ENCODE data around the gene COL18A1.
A peak's percentile ranks its signal among the peaks of the same experiment; 100 is the strongest.

Gene COL18A1
- 13.4 to 54.4 (median 23.0) reads per million in 3 donors for total RNA-seq

DNA sequence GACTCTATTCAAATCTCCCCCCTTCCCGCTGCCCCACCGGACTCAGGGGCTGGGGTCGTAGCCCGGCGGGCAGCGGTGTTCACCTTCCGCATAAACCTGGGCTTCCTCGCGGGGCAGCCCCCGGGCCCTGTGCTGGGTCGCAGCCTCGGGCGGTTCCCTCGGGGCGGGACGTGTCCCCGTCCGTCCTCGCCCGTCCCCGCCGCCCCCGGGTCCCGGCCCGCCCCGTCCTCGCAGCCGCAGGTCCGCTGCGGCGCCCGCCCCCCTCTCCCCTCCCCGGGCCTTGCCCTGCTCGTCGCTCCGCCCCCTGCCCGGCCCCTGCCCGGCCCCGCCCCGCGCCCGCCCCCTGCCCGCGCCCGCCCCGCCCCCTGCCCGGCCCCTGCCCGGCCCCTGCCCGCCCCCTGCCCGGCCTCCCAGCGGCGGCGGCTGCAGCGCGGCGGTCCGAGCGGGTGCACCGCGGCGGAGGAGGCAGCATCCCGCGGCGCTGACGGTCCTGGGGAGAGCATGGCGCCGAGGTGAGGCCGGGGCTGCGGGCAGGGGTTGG lies at the start of gene COL18A1:
Gene COL18A1 (plus strand): TSS at position 436 of the 541 bp plus-strand sequence. CDS start 66 bp downstream, at position 502.
- Histone ChIP-seq H3K36me3 (ENCODE audit: control insufficient read depth, insufficient read depth, low read length) (no peaks in the 10 kb centered on the region), H3K9me3 (ENCODE audit: control insufficient read depth, low read length) (no peaks in the 10 kb centered on the region), H3K27me3 (replicated peaks; ENCODE audit: control insufficient read depth, insufficient read depth, low read length, poor library complexity, severe bottlenecking) (peaks cover 28% of the 10 kb centered on the region), H3K27ac (ENCODE audit: insufficient read depth, low read length, poor library complexity, severe bottlenecking) (no peak within 1 kb of the TSS), H3K4me3 (ENCODE audit: insufficient read depth, low read depth, low read length, poor library complexity, severe bottlenecking) (peak within 1 kb of the TSS; percentile 44), H3K4me1 (ENCODE audit: control insufficient read depth, insufficient read depth, low read length, poor library complexity, severe bottlenecking) (peaks cover 5% of the 10 kb centered on the region)
- no peak for DNase-seq

DNA sequence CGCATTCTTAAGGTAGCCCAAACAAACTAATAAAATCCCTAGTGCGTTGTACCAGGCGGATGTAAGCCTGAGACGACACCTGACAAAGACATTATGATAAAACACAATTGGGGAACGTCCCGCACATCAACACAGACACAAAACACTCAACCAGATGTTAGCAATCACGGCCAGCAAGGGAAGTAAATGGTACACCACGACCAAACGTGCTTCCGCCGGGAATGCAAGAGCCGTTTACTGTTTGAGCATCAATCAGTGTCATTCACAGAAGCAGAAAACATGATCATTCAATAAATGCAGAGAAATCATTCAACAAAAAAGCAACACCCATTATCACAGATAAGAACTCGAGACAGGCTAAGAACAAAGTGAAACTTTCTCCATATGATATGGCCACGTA lies 49.4 kb upstream of the COL18A1 start:
- Histone ChIP-seq H3K36me3 (ENCODE audit: control insufficient read depth, insufficient read depth, low read length) (no peaks in the 10 kb centered on the region), H3K27me3 (replicated peaks; ENCODE audit: control insufficient read depth, insufficient read depth, low read length, poor library complexity, severe bottlenecking) (peaks cover 5% of the 10 kb centered on the region), H3K27ac (ENCODE audit: insufficient read depth, low read length, poor library complexity, severe bottlenecking) (no peak overlapping the region), H3K4me3 (ENCODE audit: insufficient read depth, low read depth, low read length, poor library complexity, severe bottlenecking) (no peak overlapping the region), H3K9me3 (ENCODE audit: control insufficient read depth, low read length) (no peaks in the 10 kb centered on the region), H3K4me1 (ENCODE audit: control insufficient read depth, insufficient read depth, low read length, poor library complexity, severe bottlenecking) (no peaks in the 10 kb centered on the region)
- DNase-seq, result no peak

- Histone ChIP-seq H3K27ac (ENCODE audit: insufficient read depth, low read length, poor library complexity, severe bottlenecking) (no peak overlapping the region), H3K9me3 (ENCODE audit: control insufficient read depth, low read length) (no peaks in the 10 kb centered on the region), H3K27me3 (replicated peaks; ENCODE audit: control insufficient read depth, insufficient read depth, low read length, poor library complexity, severe bottlenecking) (peaks cover 5% of the 10 kb centered on the region), H3K4me1 (ENCODE audit: control insufficient read depth, insufficient read depth, low read length, poor library complexity, severe bottlenecking) (no peaks in the 10 kb centered on the region), H3K4me3 (ENCODE audit: insufficient read depth, low read depth, low read length, poor library complexity, severe bottlenecking) (no peak overlapping the region), H3K36me3 (ENCODE audit: control insufficient read depth, insufficient read depth, low read length) (no peaks in the 10 kb centered on the region)
- DNase-seq, result no peak
Observed at GRCh38 chr21:45356251-45356650, 48.7 kb upstream of the COL18A1 start.

- no peaks in the 10 kb centered on the region for H3K9me3 ChIP-seq (ENCODE audit: control insufficient read depth, low read length)
- no peak overlapping the region for H3K27ac ChIP-seq (ENCODE audit: insufficient read depth, low read length, poor library complexity, severe bottlenecking)
- H3K36me3 ChIP-seq (ENCODE audit: control insufficient read depth, insufficient read depth, low read length), result no peaks in the 10 kb centered on the region
- no peaks in the 10 kb centered on the region for H3K4me1 ChIP-seq (ENCODE audit: control insufficient read depth, insufficient read depth, low read length, poor library complexity, severe bottlenecking)
- peaks cover 5% of the 10 kb centered on the region for H3K27me3 ChIP-seq (replicated peaks; ENCODE audit: control insufficient read depth, insufficient read depth, low read length, poor library complexity, severe bottlenecking)
- no peak overlapping the region for H3K4me3 ChIP-seq (ENCODE audit: insufficient read depth, low read depth, low read length, poor library complexity, severe bottlenecking)
- DNase-seq, result no peak
Observed at GRCh38 chr21:45356653-45357435, 48.1 kb upstream of the COL18A1 start.

GRCh38 chr21:45357436-45358260 lies 47.3 kb upstream of the COL18A1 start:
- Histone ChIP-seq H3K9me3 (ENCODE audit: control insufficient read depth, low read length) (no peaks in the 10 kb centered on the region), H3K27ac (ENCODE audit: insufficient read depth, low read length, poor library complexity, severe bottlenecking) (no peak overlapping the region), H3K36me3 (ENCODE audit: control insufficient read depth, insufficient read depth, low read length) (no peaks in the 10 kb centered on the region), H3K4me1 (ENCODE audit: control insufficient read depth, insufficient read depth, low read length, poor library complexity, severe bottlenecking) (no peaks in the 10 kb centered on the region), H3K27me3 (replicated peaks; ENCODE audit: control insufficient read depth, insufficient read depth, low read length, poor library complexity, severe bottlenecking) (peaks cover 5% of the 10 kb centered on the region), H3K4me3 (ENCODE audit: insufficient read depth, low read depth, low read length, poor library complexity, severe bottlenecking) (no peak overlapping the region)
- DNase-seq, result no peak

- no peaks in the 10 kb centered on the region for H3K9me3 ChIP-seq (ENCODE audit: control insufficient read depth, low read length)
- no peaks in the 10 kb centered on the region for H3K4me1 ChIP-seq (ENCODE audit: control insufficient read depth, insufficient read depth, low read length, poor library complexity, severe bottlenecking)
- peaks cover 5% of the 10 kb centered on the region for H3K27me3 ChIP-seq (replicated peaks; ENCODE audit: control insufficient read depth, insufficient read depth, low read length, poor library complexity, severe bottlenecking)
- no peak overlapping the region for H3K4me3 ChIP-seq (ENCODE audit: insufficient read depth, low read depth, low read length, poor library complexity, severe bottlenecking)
- DNase-seq, result no peak
- no peaks in the 10 kb centered on the region for H3K36me3 ChIP-seq (ENCODE audit: control insufficient read depth, insufficient read depth, low read length)
- no peak overlapping the region for H3K27ac ChIP-seq (ENCODE audit: insufficient read depth, low read length, poor library complexity, severe bottlenecking)
Observed at GRCh38 chr21:45358261-45358670, 46.7 kb upstream of the COL18A1 start.

DNA sequence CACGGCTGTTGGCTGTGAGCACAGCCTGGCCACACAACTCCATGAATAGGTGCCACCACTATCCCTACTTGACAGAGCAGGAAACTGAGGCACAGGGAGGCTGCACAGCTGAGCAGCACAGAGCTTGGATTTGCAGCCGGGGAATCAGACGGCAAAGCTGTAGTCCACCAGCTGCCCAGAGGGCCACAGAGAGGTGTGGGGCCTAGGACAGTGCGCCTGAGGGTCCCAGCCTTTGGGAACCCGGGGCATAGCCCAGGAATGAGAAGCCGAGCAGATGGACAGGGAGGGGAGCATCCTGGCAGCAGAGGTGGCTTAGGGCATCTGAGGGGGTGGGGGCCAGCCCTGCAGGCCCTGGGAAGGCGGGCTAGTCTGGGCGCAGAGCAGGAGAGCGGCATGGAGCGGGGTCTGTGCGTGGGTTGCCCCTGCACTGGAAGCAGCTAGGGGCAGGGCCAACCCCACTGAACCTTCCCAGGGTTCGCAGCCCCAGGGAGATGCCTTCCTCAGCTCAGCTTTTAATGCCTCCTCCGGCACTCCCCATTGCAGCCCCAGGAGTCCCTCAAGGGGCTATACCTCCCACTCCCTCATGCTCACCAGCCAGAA lies 46.2 kb upstream of the COL18A1 start:
- no peak overlapping the region for H3K27ac ChIP-seq (ENCODE audit: insufficient read depth, low read length, poor library complexity, severe bottlenecking)
- no peak for DNase-seq
- peaks cover 5% of the 10 kb centered on the region for H3K27me3 ChIP-seq (replicated peaks; ENCODE audit: control insufficient read depth, insufficient read depth, low read length, poor library complexity, severe bottlenecking)
- no peak overlapping the region for H3K4me3 ChIP-seq (ENCODE audit: insufficient read depth, low read depth, low read length, poor library complexity, severe bottlenecking)
- H3K9me3 ChIP-seq (ENCODE audit: control insufficient read depth, low read length), result no peaks in the 10 kb centered on the region
- no peaks in the 10 kb centered on the region for H3K36me3 ChIP-seq (ENCODE audit: control insufficient read depth, insufficient read depth, low read length)
- H3K4me1 ChIP-seq (ENCODE audit: control insufficient read depth, insufficient read depth, low read length, poor library complexity, severe bottlenecking), result no peaks in the 10 kb centered on the region

DNA sequence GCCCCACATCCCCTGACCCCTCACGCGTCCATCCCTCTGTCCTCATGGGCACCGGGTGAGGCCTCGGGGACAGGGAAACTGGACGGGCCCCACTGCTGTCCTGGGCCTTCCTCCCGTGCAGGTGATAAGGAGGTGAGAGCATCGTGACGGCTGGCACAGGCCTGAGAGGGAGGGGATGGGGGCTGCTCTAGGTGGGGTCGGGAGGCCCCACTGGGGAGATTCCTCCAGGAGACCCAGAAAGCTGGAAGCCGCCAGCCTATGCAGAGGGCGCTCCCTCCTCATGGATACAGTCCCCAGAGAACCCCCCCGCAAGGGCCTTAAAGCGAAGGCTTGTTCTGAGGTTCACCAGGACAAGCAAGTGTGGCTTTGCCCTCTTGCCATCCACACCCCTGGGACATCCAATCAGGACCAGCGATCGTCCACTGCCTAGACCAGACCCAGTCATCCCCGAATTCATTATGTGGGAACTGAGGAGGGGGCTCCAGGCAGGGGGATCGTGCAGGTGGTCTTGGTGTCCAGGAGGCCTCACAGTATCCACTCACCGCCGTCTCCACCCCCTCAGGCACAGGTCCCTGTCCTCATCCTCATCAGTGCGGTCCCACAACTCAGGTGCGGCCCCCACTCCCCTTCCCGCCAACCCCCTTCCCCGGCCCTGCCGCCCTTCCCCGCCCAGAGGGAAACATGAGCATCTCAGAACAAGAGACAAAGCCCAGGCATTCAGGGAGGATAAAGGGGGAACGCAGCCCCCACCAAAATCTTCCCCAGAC lies 45.3 kb upstream of the COL18A1 start:
- H3K36me3 ChIP-seq (ENCODE audit: control insufficient read depth, insufficient read depth, low read length), result no peaks in the 10 kb centered on the region
- H3K27ac ChIP-seq (ENCODE audit: insufficient read depth, low read length, poor library complexity, severe bottlenecking), result no peak overlapping the region
- no peaks in the 10 kb centered on the region for H3K9me3 ChIP-seq (ENCODE audit: control insufficient read depth, low read length)
- H3K27me3 ChIP-seq (replicated peaks; ENCODE audit: control insufficient read depth, insufficient read depth, low read length, poor library complexity, severe bottlenecking), result peaks cover 5% of the 10 kb centered on the region
- no peaks in the 10 kb centered on the region for H3K4me1 ChIP-seq (ENCODE audit: control insufficient read depth, insufficient read depth, low read length, poor library complexity, severe bottlenecking)
- DNase-seq, result no peak
- H3K4me3 ChIP-seq (ENCODE audit: insufficient read depth, low read depth, low read length, poor library complexity, severe bottlenecking), result no peak overlapping the region

All from effector memory CD4-positive, alpha-beta T cell (primary cell).